Neutrophil (primary cell): ENCODE results near the gene DDAH2.

Experiments used
- H3K27ac ChIP-seq: fragments of 200-600 bp; sonication (generic); 2 replicates; pipeline ENCODE4 v1.5.1; 2016; ENCODE audit warnings: mild to moderate bottlenecking, moderate library complexity
- H3K27me3 ChIP-seq: fragments of 200-600 bp; sonication (generic); 2 replicates; pipeline ENCODE4 v1.6.0; 2016; ENCODE audit warnings: mild to moderate bottlenecking
- H3K36me3 ChIP-seq: fragments of 200-600 bp; sonication (generic); 2 replicates; pipeline ENCODE4 v1.5.1; 2017
- H3K4me1 ChIP-seq, 2 experiments: fragments of 200-600 bp in 1 of 2; sonication (generic) in 1 of 2; 1 replicate in 1 of 2; 2 replicates in 1 of 2; pipeline versions ENCODE4 v1.5.1 to v1.6.1; 2013 to 2016; ENCODE audit warnings: low read depth in 1 of 2, low read length in 1 of 2, mild to moderate bottlenecking in 1 of 2, moderate library complexity in 1 of 2; ENCODE audit not compliant: control insufficient read depth in 1 of 2, insufficient read depth in 1 of 2
- H3K4me3 ChIP-seq, 2 experiments: fragments of 200-600 bp in 1 of 2; sonication (generic) in 1 of 2; 1 replicate in 1 of 2; 2 replicates in 1 of 2; pipeline ENCODE4 v1.5.1; 2013 to 2016; ENCODE audit warnings: low read depth in 1 of 2, low read length in 1 of 2, mild to moderate bottlenecking in 1 of 2, moderate library complexity in 1 of 2
- H3K9me3 ChIP-seq: fragments of 200-600 bp; sonication (generic); 2 replicates; pipeline ENCODE4 v1.5.1; 2016
- CTCF ChIP-seq: fragments of 200-600 bp; sonication (generic); IDR thresholded peaks from 2 replicates; pipeline ENCODE4 v1.5.1; 2016; ENCODE audit warnings: antibody characterized with exemption

Gene DDAH2

GRCh38 chr6:31742894-31743293 lies 13.8 kb upstream of the DDAH2 start:
- Histone ChIP-seq H3K4me1 (peaks cover 32 to 38% of the 10 kb centered on the region in 2 experiments), H3K9me3 (no peaks in the 10 kb centered on the region), H3K27ac (no peak overlapping the region), H3K36me3 (no peaks in the 10 kb centered on the region), H3K27me3 (no peaks in the 10 kb centered on the region), H3K4me3 (no peak overlapping the region)
- TF ChIP-seq CTCF: no peak

GRCh38 chr6:31741815-31742214 lies 12.7 kb upstream of the DDAH2 start:
- Histone ChIP-seq H3K36me3 (no peaks in the 10 kb centered on the region), H3K4me3 (no peak overlapping the region), H3K27ac (peak overlapping the region; percentile 96), H3K9me3 (no peaks in the 10 kb centered on the region), H3K27me3 (no peaks in the 10 kb centered on the region), H3K4me1 (peaks cover 42 to 48% of the 10 kb centered on the region in 2 experiments)
- TF ChIP-seq CTCF: no peak

GRCh38 chr6:31740397-31741223 lies 11.5 kb upstream of the DDAH2 start:
- peaks cover 44 to 52% of the 10 kb centered on the region in 2 experiments for H3K4me1 ChIP-seq

GRCh38 chr6:31739639-31740396 lies 10.7 kb upstream of the DDAH2 start, which contains the start of gene MSH5:
Gene MSH5 (plus strand): TSS chr6:31740005. CDS start chr6:31740467, 462 bp downstream.
- Histone ChIP-seq H3K4me1 (peaks cover 44 to 52% of the 10 kb centered on the region in 2 experiments), H3K27ac (peak within 1 kb of the TSS; percentile 96), H3K27me3 (no peaks in the 10 kb centered on the region), H3K36me3 (no peaks in the 10 kb centered on the region), H3K9me3 (no peaks in the 10 kb centered on the region), H3K4me3 (peak within 1 kb of the TSS; percentile 88 to 98)
- TF ChIP-seq CTCF: no peak

More at GRCh38 chr6:31740397-31741223, 11.5 kb upstream of the DDAH2 start:
- TF ChIP-seq CTCF: no peak
- H3K27me3 ChIP-seq: no peaks in the 10 kb centered on the region
- peak overlapping the region; percentile 96 for H3K27ac ChIP-seq
- H3K9me3 ChIP-seq: no peaks in the 10 kb centered on the region
- H3K4me3 ChIP-seq: peak overlapping the region; percentile 82 to 88
- H3K36me3 ChIP-seq: no peaks in the 10 kb centered on the region

- Histone ChIP-seq H3K36me3 (peaks cover 11% of the 10 kb centered on the region), H3K4me3 (peak overlapping the region; percentile 88 to 98), H3K27me3 (no peaks in the 10 kb centered on the region), H3K4me1 (peaks cover 57 to 65% of the 10 kb centered on the region in 2 experiments), H3K9me3 (no peaks in the 10 kb centered on the region), H3K27ac (peak overlapping the region; percentile 96)
- no peak for TF ChIP-seq CTCF
Measured at GRCh38 chr6:31737991-31738979, 9.2 kb upstream of the DDAH2 start.
